ENCODE results near the gene SYNJ2. TPM values are rescaled to one million over a fixed set of nuclear protein-coding genes. Genes with fewer than 3 reads are reported as not detected.

SYNJ2 gene
- polyA plus RNA-seq, 1 donor from 2014 or later: 13.7 TPM

Other genes with a start within 250 kb of the SYNJ2 start
- 21.0 TPM for gene SNX9, start 158.6 kb upstream of the SYNJ2 start, polyA plus RNA-seq
- gene SERAC1, start 186.4 kb downstream of the SYNJ2 start, polyA plus RNA-seq: 2.1 TPM
- 19.7 TPM for gene GTF2H5, start 186.5 kb downstream of the SYNJ2 start, polyA plus RNA-seq

Data from IgD-negative memory B cell (primary cell).